Measurements from ENCODE around the gene GGT6. TPM values are rescaled to one million over a fixed set of nuclear protein-coding genes. Genes with fewer than 3 reads are reported as not detected.

The GGT6 gene
- polyA plus RNA-seq, 3 donors from 2014 or later: not detected

DNA sequence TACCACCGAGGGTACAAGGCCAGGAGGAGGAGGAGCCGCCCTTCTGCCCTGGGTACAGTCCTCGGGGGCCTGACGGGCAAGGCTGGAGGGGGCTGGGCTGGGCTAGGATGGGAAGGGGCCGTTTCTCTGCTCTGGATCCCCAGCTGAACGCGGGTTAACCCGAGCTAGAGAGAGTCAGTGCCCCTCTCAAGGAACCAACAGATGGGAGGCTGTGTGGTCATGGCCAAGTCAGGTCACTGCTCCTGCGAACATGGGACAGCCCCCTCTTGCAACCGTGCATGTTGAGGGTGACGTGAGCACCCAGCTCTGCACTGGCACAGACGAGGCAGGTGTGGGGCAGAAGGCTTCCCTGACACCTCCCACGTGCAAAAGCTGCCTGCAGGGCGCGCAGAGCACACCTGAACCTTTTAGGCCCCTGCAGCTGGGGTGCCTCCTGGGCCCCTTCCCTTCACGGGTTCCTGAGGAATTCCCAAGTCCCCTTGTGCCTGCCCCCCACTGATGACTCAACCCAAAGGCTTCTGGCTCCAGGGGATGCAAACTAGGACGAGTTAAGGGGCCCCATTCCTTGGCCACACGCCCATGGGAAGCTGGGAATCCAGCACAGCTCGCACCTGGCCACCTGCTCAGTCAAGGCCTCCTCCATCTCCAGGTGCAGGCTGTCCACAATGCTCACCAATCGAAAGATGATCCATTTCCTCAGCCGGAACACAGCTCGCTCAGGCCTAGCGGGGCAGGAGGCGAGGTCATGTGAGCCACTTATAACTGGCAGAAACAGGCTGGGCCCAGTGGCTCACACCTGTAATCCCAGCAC, 11.5 kb downstream of the GGT6 start:
- peaks cover 4 to 5% of the 10 kb centered on the region in 2 donors for H3K4me1 Mint-ChIP-seq
- no peak overlapping the region for H3K4me3 Mint-ChIP-seq
- peaks cover 0 to 15% (median 8%) of the 10 kb centered on the region in 3 donors for H3K36me3 Mint-ChIP-seq
- no peak overlapping the region for H3K27ac Mint-ChIP-seq
- H3K27me3 Mint-ChIP-seq (ENCODE audit: low read depth in 3 of 3): peaks cover 0 to 2% (median 0%) of the 10 kb centered on the region in 3 donors
- H3K9me3 Mint-ChIP-seq: no peaks in the 10 kb centered on the region
- DNase-seq: no peak

DNA sequence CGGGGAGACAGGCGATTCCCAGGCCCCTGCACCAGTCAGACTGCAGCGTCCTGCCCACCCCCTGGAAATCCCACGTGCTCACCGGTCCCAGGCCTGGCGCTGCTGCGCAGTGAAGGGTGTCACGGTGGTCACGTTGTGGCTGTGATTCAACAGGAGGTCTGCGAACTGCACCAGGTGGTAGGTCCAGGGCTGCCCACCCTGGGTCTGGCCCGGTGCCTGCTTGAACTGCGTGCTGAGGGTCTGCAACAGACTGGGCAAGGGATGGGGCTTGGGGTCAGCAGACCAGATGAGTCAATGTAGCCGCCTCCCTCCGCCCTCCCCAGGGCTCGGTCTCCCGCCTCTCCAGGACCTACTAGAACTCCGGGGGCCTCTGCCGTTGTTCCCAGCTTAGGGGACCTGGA, 12.3 kb downstream of the GGT6 start:
- Mint-ChIP-seq H3K36me3 (peaks cover 0 to 15% (median 8%) of the 10 kb centered on the region in 3 donors), H3K27me3 (ENCODE audit: low read depth in 3 of 3) (peaks cover 0 to 2% (median 0%) of the 10 kb centered on the region in 3 donors), H3K4me1 (no peaks in the 10 kb centered on the region), H3K9me3 (no peaks in the 10 kb centered on the region), H3K4me3 (no peak overlapping the region), H3K27ac (no peak overlapping the region)
- DNase-seq: no peak

DNA sequence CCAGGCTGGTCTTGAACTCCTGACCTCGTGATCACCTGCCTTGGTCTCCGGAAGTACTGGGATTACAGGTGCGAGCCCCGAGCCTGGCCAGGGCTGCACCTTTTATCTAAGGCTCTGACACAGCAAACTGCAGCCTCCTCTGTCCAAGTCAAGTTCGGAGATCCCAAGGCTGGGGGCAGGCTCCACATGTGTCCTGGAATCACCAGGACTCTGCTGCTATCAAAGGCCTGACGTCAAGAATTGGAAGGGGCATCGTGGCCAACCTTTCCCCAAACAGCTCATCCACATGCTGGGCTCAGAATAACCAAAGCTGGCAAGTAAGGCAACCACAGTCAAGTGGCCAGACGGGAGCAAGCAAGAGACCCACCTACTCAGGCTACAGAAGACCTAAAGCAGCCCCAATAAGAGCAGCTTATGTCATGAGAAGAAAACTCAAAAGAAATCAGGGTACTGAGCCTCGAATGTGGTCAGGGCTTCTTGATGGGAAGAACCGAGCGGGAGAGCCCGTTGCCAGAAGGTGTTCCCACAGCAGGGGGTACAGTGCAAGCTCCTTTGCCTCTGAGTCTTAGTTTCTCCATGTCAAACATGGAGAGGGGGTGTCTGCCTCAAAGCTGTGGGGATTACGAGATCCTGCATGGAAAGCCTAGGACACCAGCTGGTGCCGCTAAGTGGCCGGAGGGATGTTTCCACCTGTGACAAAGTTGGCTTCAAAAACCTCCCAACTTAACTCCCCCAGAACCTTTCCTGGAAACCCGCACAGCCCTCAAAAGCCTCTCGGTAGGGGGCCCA, 13.1 kb downstream of the GGT6 start:
- Mint-ChIP-seq H3K27me3 (ENCODE audit: low read depth in 3 of 3) (peaks cover 0 to 2% (median 0%) of the 10 kb centered on the region in 3 donors), H3K9me3 (no peaks in the 10 kb centered on the region), H3K36me3 (peaks cover 0 to 15% (median 8%) of the 10 kb centered on the region in 3 donors)

DNA sequence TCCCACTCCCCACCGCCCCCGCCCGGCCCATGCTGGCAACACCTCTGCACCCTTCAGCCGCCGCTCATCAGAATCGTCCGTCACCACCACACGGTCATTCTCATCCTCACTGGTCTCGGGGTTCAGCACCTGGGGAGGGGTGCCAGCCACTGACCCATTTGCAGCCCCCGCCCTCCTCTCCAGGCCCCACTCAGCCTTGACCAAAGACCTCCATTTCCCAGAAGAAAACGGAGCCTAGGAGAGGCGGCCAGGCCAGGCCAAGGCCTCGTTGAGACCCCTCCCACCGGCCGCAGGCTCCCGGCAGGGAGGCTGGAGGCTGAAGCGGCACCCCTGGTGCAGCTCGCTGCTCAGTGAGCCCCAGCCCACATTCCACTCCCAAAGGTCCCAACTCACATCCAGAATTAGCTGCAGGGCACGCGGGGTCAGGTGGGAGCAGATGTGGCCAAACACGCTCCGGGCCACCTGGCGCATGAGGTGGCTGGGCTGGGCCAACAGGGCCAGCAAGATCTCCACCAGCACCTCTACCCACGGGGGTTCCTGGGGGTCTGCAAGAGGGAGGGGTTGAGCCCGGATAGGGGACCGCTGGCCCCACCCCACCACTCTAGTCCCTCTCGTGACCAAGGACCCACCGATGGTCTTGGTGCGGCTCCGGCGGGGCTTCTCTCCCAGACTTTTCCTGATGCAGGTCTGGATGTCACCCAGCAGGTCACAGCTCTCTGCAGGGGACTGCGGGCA, 15.0 kb downstream of the GGT6 start:
- Mint-ChIP-seq H3K27me3 (ENCODE audit: low read depth in 3 of 3) (peaks cover 0 to 2% (median 0%) of the 10 kb centered on the region in 3 donors), H3K36me3 (peaks cover 0 to 6% (median 4%) of the 10 kb centered on the region in 3 donors), H3K9me3 (no peaks in the 10 kb centered on the region), H3K4me3 (no peak overlapping the region), H3K4me1 (no peaks in the 10 kb centered on the region), H3K27ac (no peak overlapping the region)
- DNase-seq: no peak

More for the DNA sequence above, 13.1 kb downstream of the GGT6 start:
- Mint-ChIP-seq H3K27ac (no peak overlapping the region), H3K4me1 (no peaks in the 10 kb centered on the region), H3K4me3 (no peak overlapping the region)
- DNase-seq: no peak

DNA sequence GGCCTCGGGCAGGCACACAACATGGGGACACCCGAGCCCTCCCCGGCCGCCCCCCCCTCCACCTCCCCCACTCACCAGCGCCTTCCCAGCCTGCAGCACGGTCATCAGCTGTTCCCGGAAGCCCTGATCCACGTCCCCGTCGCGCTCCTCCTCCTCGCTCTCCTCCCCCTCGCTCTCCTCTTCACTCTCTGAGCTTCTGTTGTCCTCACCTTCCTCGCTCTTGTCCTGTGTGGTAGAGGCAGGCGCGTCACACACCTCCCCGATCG, 15.5 kb downstream of the GGT6 start:
- H3K4me1 Mint-ChIP-seq: no peaks in the 10 kb centered on the region
- H3K4me3 Mint-ChIP-seq: no peak overlapping the region
- H3K27ac Mint-ChIP-seq: no peak overlapping the region
- H3K36me3 Mint-ChIP-seq: peaks cover under 1 to 6% (median 4%) of the 10 kb centered on the region in 3 donors
- no peaks in the 10 kb centered on the region for H3K9me3 Mint-ChIP-seq
- no peak for DNase-seq
- H3K27me3 Mint-ChIP-seq (ENCODE audit: low read depth in 3 of 3): peaks cover 0 to 2% (median 0%) of the 10 kb centered on the region in 3 donors

DNA sequence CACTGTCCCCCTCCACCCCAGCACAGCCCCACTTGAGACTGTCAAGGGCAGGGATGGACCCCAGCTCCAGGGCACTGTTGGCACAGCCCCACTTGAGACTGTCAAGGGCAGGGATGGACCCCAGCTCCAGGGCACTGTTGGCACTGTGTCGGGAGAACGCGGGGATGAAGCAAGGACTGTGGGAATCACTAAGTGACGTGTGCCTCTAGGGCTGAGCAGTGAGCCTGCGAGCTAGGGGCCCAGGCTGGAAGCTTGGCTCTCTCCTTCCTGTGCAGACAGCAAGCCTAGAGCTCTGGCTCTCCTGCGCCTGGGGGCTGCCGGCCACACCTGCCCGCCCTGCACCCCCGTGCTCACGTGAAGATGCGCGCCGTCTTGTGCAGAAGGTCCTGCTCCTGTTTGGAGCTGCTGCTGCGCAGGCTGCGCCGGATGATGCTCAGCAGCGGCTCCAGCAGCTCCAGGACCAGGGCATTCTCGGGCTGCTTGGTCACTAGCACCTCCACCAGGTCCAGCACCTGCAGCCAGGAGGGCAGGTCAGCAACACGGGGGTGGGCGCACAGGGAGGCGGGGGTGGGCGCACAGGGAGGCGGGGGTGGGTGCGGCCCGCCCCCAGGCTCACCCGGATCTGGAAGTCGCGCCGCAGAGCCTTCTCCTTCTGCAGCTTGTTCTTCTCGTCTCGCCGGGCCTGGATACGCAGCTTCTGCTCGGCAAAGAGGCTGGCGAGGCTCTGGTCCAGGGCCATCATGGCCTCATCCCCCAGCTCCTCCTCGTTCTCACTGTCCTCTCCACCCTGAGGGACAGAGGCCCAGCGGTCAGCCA, 16.0 kb downstream of the GGT6 start:
- Mint-ChIP-seq H3K36me3 (peaks cover 4 to 10% (median 5%) of the 10 kb centered on the region in 3 donors), H3K9me3 (no peaks in the 10 kb centered on the region), H3K27ac (no peak overlapping the region), H3K4me3 (no peak overlapping the region), H3K27me3 (ENCODE audit: low read depth in 3 of 3) (peaks cover 0 to 2% (median 0%) of the 10 kb centered on the region in 3 donors), H3K4me1 (no peaks in the 10 kb centered on the region)
- DNase-seq: no peak

DNA sequence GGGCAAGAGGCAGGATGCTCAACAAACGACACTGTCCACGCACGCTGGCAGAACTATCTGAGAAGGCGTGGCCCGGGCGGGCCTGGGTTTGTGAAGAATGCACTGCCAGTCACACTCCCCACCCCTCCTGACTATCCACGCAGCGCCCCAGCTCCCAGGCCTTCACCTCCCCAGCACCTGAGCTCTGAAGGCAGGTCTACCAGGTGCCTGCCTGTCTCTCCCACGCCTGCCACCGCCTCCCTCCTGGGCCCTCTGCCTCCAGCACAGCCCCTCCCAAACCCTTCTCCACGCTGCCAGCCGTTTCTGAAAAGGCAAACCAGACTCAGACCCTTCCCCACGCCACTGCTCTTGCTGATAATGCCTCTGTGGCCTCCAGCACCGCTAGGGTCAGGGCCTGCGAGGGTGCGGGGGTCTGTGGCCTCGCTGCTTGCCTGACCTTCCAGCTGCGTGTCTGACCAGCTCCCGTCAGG, 16.8 kb downstream of the GGT6 start:
- Mint-ChIP-seq H3K36me3 (peaks cover 4 to 10% (median 5%) of the 10 kb centered on the region in 3 donors), H3K4me3 (no peak overlapping the region), H3K27me3 (ENCODE audit: low read depth in 3 of 3) (peaks cover 0 to 2% (median 0%) of the 10 kb centered on the region in 3 donors)

DNA sequence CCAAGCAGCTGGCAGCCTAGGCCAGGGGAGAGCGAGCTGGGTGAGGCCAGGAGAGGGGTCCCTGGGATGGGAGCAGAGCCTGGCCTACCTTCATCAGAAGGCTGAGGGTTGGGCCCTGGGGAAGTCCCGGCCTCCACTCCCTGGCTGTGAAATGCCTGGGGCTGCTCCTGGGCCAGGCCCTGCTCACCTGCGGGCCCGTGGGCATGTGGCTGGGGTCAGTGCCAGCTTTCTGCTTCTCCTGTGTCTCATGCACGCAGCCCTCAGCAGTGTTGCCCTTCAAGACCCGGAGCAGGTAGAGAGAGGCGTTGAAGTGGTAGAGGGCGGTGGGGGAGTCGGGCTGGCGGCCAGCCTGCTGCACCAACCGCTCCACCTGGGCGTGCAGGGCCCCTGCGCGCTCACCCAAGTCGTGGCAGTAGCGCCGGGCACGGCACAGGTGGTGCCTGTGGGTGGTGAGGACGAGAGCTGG, 17.6 kb downstream of the GGT6 start:
- Mint-ChIP-seq H3K4me1 (no peaks in the 10 kb centered on the region), H3K27ac (no peak overlapping the region), H3K4me3 (no peak overlapping the region), H3K36me3 (peaks cover 4 to 10% (median 5%) of the 10 kb centered on the region in 3 donors), H3K27me3 (ENCODE audit: low read depth in 3 of 3) (peaks cover 0 to 2% (median 0%) of the 10 kb centered on the region in 3 donors), H3K9me3 (no peaks in the 10 kb centered on the region)
- no peak for DNase-seq

More for the DNA sequence above, 16.8 kb downstream of the GGT6 start:
- Mint-ChIP-seq H3K9me3 (no peaks in the 10 kb centered on the region), H3K4me1 (no peaks in the 10 kb centered on the region), H3K27ac (no peak overlapping the region)
- DNase-seq: no peak

DNA sequence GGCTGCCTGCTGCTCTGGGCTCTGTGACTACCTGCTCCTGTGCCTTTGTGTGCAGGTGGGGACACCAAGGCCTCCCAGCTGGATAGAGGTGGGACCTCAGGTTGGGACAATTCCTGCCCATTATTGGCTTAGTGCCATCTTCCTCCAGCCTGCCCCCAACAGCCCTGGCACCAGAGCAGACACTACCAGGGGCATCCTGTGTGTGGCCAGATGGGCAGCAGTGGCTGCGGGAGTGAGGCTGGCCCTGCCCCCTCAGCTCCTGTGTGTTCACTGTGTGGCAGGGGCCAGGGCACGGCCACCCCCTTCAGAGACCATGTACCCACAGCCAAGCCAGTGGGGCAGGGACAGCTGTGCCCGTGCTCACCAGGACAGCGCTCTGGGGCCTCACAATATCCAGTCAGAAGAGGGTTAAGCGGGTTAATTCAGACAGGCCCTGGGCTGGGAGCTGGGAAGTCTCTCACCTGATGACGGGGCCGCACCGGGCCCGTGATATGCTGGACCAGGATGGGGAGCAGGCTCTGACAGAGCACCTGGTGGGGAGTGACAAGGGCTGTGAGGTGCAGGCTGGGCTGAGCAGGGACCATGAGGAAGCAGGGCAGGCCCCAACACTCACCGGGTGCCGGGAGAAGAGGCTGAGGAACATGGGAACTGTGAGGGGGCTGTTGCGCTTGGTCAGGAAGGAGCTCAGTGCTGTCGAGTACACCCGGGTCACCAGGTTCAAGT, 18.2 kb downstream of the GGT6 start:
- Mint-ChIP-seq H3K27ac (peak overlapping the region in 1 of 6 donors; percentile 67), H3K9me3 (no peaks in the 10 kb centered on the region), H3K4me1 (no peaks in the 10 kb centered on the region), H3K4me3 (no peak overlapping the region), H3K27me3 (ENCODE audit: low read depth in 3 of 3) (peaks cover 0 to 2% (median 0%) of the 10 kb centered on the region in 3 donors), H3K36me3 (peaks cover 2 to 6% (median 5%) of the 10 kb centered on the region in 3 donors)
- no peak for DNase-seq

DNA sequence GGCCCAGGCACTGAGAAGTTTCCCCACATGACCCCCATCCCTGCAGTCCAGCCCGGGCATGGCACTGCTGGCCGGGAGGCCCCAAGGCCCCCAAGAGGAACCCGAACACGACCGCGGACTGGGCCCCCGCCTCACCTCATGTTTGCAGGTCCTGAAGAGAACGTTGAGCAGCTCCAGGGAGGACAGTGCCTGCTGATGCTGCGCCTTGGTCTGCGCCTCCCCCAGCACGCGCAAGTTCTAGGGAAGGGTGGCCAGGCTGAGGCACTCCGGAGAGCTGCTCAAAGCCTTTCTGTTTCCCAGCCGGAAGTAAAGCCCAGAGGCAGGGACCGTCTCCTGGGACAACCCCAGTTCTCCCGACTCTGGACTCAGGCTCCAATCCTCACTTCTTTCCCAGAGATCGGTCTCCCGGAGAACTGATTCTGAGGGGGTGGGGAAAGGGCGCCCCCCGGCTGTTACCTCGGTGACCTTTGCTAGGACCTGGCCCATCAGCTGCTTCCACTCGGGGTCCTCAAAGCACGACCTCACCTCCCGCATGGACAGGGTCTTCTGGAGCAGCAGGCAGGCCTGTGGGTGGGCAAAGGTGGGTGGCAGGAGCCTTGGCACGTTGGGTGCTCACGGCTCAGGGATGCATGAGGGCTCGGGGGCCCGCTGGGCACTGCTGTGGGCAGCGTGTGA, 18.9 kb downstream of the GGT6 start:
- Mint-ChIP-seq H3K9me3 (no peaks in the 10 kb centered on the region), H3K27ac (no peak overlapping the region), H3K27me3 (ENCODE audit: low read depth in 3 of 3) (peaks cover 0 to 2% (median 0%) of the 10 kb centered on the region in 3 donors), H3K4me3 (no peak overlapping the region), H3K4me1 (no peaks in the 10 kb centered on the region), H3K36me3 (peaks cover 0 to 5% (median 4%) of the 10 kb centered on the region in 3 donors)
- no peak for DNase-seq

DNA sequence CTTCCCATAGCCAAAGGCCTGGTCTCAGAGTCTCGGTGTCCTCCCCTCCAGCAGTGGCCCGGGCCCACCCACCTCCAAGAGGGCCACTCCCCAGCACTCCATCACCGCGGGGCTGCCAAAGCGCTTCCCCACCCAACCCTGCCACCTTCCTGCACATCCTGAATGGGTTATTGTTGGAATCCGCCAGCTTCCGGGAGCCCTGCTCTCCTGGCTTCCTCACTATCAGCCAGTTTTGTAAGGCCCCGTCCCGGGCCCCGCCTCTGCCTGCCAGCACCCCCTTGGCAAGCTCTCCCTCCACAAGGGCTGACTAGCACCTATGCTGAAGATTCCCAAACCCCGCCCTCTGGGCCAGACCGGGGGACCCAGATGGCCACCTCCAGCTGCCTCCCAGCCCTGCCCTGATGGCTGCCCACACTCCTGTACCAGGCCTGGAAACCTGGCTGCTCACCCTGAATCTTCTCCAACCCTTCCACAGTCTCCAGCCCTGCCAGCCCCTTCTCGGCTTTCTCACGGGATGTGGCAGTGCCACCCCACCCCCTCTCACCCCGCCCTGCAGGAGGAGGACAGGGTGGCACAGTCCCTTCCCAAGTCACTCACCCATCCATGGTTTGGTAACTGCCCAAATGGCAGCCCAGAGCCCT, 19.6 kb downstream of the GGT6 start:
- peaks cover 0 to 5% (median 4%) of the 10 kb centered on the region in 3 donors for H3K36me3 Mint-ChIP-seq
- no peak for DNase-seq
- H3K4me1 Mint-ChIP-seq: no peaks in the 10 kb centered on the region
- H3K4me3 Mint-ChIP-seq: no peak overlapping the region
- no peak overlapping the region for H3K27ac Mint-ChIP-seq
- H3K27me3 Mint-ChIP-seq (ENCODE audit: low read depth in 3 of 3): peaks cover 0 to 2% (median 0%) of the 10 kb centered on the region in 3 donors
- no peaks in the 10 kb centered on the region for H3K9me3 Mint-ChIP-seq

All from immature natural killer cell (primary cell).